Stimulated activated CD8-positive, alpha-beta memory T cell treated with anti-CD3 and anti-CD28 coated beads, Interleukin-12 subunit alpha, Interleukin-12 subunit beta, amount 100 ng/mL, for 4 hours (primary cell): ENCODE data around the gene PRPH.
"Not testable (repeated sequence)": the region's sequence is repeated elsewhere in the genome, so short reads cannot be mapped to it uniquely, and the experiment has no call there.

Experiments
- DNase-seq: peaks from one replicate; pipeline ENCODE4 v3.0.0-alpha.2; 2020; ENCODE audit warnings: low read depth

PRPH gene

DNA sequence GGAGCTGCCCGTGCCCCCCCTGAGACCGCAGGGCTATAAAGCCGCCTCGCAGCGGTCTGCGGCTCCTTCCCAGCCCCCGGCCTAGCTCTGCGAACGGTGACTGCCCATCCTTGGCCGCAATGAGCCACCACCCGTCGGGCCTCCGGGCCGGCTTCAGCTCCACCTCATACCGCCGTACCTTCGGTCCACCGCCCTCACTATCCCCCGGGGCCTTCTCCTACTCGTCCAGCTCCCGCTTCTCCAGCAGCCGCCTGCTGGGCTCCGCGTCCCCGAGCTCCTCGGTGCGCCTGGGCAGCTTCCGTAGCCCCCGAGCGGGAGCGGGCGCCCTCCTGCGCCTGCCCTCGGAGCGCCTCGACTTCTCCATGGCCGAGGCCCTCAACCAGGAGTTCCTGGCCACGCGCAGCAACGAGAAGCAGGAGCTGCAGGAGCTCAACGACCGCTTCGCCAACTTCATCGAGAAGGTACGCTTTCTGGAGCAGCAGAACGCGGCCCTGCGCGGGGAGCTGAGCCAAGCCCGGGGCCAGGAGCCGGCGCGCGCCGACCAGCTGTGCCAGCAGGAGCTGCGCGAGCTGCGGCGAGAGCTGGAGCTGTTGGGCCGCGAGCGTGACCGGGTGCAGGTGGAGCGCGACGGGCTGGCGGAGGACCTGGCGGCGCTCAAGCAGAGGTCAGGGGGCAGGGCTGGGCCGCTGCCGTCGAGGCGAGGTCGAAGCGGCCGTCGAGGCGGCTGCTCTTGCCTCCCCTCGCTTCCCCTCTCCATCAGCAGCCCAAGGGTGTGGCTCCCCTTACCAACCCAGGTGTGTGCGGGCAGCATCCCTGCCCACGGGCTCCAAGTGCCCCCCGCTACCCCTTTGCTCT lies at the start of gene PRPH:
PRPH (plus strand) TSS at position 66 of the 855 bp plus-strand sequence; CDS start at position 120, 54 bp downstream.
- no peak for DNase-seq

DNA sequence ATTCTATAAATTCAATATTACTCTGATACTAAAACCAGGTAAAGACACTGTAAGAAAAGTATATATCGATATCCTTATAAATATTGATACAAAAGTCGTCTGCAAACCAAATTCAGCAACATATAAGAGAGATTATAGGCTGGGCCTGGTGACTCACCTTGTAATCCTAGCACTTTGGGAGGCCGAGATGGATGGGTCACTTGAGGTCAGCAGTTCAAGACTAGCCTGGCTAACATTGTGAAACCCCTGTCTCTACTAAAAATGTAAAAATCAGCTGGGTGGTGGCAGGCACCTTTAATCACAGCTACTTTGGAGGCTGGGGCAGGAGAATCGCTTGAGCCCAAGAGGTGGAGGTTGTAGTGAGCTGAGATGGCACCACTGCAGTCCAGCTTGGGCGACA lies 43.6 kb upstream of the PRPH start:
- no peak for DNase-seq

DNA sequence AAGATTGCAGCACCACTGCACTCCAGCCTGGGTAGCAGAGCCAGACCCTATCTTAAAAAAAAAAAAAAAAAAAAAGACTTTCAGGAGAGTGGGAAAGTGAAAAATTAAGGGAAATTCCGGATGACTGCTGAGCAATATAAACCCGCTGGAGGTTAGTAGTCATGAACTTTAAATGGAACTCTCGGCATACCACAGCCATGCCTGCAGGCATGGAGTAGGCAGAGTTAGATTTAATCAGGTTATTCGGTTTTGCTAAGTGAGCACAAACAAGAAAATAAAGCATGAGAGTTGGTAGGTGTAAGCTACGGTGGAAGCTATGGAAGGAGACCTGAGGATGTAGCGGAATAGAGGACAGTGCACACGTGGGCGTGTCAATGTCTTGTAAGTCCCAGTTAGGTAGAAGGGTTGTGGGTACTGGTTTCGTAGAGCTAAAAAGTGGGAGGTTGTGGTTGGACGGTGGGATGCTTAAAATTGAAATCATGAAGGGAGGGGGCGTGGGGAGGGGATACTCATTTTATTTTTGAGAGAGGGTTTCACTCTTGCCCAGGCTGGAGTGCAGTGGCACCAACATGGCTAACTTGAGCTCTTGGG lies 41.8 kb upstream of the PRPH start:
- DNase-seq: no peak

DNA sequence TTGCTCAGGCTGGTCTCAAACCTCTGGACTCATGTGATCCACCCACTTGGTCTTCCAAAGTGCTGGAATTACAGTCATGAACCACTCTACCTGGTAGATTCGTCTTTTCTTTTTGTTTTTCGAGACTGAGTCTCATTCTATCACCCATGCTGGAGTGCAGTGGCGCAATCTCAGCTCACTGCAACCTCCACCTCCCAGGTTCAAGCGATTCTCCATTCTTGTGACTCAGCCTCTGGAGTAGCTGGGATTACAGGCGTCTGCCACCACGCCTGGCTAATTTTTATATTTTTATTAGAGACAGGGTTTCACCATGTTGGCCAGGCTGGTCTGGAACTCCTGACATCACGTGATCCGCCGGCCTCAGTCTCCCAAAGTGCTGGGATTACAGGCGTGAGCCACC lies 39.5 kb upstream of the PRPH start:
- DNase-seq: not testable (repeated sequence)

DNA sequence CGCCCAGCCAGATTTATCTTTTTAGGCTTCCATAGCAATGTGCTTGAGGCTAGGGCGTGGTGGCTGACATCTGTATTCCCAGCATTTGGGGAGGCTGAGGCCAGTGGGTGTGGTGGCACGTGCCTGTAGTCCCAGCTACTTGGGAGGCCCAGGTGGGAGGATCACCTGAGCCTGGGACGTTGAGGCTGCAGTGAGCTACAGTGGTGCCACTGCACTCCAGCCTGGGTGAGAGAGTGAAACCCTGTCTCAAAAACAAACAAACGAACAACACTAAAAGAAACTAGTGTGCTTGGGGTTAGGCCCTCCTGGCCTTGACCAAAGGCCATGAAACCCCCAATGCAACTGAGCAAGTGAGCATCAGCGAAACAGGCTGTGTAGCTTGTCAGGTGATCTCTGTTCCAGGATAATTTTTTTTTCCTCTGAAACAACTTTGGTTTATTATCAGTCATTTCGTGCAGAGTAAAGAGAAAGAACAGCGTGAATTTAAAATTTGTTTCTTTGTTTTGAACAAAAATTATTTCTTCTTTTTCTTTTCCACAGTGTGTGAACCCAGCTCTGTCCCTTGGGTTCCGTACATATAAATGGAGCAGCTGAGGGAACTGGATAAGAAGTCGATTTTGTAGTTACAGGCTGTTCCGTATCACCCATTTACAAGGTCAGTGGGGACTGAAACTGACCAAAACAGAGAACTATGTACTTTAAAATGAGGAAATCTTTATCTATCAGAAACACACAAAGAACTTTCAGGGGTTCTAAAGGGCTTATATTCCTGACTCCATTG lies 38.9 kb upstream of the PRPH start:
- no peak for DNase-seq

DNA sequence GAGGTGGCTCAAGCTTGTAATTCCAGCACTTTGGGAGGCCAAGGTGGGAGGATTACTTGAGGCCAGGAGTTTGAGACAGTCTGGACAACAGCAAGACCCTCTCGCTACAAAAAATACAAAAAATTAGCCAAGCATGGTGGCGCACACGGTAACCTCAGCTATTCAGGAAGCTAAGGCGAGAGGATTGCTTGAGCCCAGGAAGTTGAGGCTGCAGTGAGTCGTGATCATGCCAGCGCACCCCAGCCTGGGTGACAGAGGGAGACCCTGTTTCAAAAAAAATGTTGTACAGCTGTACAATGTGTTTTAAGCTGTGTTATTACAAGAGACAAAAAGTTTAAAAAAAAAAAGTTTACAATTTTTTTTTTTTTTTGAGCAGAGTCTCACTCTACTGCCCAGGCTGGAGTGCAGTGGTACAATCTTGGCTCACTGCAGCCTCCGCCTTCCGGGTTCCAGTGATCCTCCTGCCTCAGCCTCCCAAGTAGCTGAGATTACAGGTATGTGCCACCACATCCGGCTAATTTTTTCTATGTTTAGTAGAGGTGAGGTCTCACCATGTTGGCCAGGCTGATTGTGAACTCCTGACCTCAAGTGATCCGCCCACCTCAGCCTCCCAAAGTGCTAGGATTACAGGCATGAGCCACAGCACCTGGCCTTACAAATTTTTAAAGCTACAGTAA lies 37.3 kb upstream of the PRPH start:
- not testable (repeated sequence) for DNase-seq

DNA sequence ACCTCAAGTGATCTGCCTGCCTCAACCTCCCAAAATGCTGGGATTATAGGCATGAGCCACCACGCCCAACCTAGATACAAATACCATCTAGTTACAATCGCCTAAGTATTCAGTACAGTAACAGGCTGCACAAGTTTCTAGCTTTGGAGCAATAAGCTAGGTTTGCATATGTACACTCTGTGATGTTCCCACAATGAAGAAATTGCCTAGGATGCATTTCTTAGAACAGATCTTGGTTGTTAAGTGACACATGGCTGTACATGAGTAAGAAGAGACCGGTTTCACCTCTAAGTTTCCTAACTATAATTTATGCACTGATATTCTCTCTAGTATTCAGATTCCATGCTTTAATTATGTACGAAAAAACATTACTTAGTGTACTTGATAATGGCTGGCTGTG lies 35.5 kb upstream of the PRPH start:
- DNase-seq: no peak

DNA sequence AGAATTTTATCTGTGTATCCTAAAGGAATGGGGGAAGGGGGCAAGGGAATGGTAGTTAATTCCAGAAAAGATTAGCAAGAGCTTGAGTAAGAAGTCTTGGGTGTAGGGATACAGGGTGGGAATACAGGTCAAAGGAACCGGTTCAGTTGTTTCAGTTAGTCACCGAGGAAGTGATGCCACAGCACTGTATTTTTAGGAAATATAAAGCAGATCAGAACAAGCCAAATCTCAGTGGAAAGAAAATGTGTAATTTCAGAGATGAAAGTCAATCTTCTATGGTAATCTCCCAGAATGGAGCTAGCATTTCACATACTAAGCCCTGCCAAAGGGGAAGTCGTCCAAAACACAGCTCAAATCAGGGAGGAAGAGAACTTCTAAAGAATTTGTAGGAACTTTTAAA lies 34.8 kb upstream of the PRPH start:
- no peak for DNase-seq

DNA sequence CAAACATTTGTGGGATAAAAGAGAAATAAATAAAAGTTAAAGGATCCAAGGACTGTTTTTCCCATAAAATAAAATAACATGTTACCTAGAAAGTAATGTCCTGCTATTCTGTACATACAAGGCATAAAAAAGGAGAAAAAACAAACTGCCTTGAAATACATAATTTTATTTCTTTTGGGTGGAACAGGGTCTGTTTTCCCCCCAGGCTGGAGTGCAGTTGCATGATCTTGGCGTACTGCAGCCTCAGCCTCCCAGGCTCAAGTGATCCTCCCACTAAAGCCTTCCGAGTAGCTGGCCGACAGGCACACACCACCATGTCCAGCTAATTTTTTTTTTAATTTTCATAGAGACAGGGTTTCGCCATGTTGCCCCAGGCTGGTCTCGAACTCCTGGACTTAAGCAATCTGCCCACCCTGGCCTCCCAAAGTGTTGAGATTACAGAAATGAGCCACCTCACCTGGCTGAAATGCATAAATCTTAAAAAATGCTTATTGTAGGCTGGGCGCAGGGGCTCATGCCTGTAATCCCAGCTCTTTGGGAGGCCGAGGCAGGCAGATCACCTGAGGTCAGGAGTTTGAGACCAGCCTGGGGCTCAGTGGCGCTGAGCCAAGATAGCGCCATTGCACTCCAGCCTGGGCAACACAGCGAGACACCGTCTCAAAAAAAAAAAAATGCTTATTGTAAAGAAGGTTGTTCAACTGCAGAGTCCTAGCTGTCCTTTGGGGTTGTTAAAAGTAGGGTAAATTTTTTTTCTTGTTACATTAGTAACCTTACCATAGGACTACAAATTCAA lies 34.2 kb upstream of the PRPH start:
- no peak for DNase-seq

DNA sequence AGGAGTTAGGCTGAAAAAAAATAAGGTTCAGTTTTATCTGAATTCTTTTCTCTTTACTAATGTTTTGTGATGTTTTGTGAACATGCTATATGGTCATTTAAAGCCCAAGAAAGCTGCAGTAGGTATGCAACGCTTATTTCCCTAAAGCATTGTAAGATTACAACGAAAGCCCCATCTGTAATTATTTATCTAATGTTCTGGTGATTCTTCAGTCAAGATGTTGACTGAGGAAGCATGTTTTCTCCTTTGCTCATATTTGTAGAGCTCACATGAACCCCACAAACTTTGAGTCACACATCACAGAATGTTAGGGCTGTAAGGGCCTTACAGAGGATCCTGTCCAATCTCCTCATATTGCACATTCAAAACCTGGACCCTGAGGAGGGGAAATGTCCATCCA lies 33.2 kb upstream of the PRPH start:
- no peak for DNase-seq

DNA sequence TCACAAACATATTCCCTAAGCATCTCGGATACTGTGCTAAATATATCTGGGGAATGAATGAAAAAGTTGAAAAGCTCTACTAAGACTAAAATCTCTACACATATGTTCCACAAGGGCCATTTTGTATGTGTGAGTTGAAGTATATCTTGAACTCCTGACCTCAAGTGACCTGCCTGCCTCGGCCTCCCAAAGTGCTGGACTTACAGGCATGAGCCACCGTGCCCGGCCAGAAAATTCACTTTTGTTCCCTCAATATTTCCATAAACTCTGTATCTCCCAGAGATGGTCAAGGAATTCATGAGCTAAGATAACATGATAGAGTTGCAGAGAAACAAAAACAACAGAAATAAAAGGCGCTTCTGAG lies 31.6 kb upstream of the PRPH start:
- DNase-seq: no peak

DNA sequence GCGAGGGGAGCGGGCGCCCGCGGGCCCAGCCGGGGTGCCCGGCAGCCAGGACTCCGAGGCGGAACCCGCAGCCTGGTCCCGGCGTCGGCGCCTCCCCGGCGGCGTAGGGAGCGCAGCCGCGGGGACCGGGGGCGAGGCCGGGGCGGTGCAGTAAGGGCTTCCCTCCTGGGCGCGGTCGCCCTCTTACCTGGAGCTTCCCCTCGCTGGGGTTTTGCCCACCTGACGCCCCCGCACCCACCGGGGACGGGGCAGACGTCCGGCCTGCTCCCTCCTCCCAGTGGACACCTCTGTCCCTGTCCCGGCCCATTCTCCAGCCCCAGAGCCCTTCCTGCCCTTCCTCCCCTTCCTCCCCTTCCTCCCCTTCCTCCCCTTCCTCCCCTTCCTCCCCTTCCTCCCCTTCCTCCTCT lies 30.5 kb upstream of the PRPH start:
- no peak for DNase-seq

DNA sequence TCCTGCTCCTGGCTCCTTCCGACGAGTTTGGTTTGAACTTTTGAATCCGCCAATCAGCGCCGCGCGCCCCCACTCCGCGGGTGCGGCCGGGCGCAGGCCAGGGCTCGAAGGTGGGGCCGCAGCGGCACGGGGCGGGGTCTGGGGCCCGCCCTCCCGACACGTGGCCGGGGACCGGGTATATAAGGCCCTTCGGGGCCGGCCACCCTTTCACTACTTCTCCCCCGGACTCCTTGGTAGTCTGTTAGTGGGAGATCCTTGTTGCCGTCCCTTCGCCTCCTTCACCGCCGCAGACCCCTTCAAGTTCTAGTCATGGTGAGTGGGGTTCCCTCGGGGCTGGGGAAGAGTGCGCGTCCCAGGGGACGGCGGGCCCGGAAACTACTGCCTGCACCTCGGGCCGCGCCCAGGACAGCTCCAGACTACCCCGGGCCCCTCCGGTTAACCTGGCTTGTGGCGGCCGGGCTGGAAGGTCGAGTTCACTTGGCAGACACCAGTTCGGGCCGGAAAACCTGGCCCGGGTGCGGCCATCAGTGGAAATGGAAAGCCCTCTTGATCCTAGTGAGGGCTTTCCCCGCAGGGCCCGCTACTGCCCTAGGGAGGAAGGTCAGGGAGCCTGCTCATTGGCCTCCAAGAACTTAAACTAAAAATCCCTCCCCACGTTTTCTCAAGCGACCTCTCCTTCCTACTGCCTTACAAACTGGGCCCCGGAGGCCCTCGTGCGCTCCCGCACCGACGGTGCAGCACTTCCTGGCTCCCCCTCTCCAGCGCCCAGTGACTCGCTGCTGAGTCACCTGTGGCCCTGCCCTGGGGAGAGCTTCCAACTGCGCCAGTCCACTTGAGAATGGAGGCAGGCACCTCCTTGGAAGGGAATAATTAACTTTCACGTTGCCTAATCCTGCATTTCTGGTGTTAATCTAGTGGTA lies 29.8 kb upstream of the PRPH start, which contains the start of gene TUBA1C:
TUBA1C (plus strand) TSS at position 210 of the 920 bp plus-strand sequence; CDS start at position 310, 100 bp downstream.
- DNase-seq: peak; percentile 81

DNA sequence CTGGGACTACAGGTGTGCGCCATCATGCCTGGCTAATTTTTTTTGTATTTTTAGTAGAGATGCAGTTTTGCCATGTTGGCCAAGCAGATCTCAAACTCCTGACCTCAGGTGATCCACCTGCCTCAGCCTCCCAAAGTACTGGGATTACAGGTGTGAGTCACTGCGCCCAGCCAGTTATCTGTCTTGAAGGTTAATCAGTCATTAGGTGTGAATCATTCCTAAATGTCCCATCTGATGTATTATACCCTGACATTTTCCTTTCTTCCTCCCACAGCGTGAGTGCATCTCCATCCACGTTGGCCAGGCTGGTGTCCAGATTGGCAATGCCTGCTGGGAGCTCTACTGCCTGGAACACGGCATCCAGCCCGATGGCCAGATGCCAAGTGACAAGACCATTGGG lies 25.8 kb upstream of the PRPH start:
- not testable (repeated sequence) for DNase-seq

DNA sequence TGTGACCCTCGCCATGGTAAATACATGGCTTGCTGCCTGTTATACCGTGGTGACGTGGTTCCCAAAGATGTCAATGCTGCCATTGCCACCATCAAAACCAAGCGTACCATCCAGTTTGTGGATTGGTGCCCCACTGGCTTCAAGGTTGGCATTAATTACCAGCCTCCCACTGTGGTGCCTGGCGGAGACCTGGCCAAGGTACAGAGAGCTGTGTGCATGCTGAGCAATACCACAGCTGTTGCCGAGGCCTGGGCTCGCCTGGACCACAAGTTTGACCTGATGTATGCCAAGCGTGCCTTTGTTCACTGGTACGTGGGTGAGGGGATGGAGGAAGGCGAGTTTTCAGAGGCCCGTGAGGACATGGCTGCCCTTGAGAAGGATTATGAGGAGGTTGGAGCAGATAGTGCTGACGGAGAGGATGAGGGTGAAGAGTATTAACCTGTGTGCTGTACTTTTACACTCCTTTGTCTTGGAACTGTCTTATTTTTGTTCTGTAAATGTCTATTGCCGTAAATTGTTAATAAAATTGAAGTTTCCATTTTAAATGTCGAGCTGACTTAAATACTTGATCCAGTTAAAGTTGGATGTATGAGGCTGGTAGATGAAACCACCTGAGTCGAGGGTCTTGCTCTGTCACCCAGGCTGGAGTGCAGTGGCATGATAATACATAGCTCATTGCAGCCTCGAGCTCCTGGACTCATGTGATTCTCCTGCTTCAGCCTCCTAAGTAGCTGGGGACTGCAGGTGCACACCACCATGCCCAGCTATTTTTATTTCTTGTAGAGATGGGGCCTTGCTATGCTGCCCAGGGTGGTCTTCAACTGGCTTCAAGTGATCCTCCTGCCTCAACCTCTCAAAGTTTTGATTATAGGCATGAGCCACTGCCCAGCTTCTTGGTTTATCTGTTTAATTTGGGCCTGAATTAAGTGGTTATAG lies 21.9 kb upstream of the PRPH start:
- no peak for DNase-seq

DNA sequence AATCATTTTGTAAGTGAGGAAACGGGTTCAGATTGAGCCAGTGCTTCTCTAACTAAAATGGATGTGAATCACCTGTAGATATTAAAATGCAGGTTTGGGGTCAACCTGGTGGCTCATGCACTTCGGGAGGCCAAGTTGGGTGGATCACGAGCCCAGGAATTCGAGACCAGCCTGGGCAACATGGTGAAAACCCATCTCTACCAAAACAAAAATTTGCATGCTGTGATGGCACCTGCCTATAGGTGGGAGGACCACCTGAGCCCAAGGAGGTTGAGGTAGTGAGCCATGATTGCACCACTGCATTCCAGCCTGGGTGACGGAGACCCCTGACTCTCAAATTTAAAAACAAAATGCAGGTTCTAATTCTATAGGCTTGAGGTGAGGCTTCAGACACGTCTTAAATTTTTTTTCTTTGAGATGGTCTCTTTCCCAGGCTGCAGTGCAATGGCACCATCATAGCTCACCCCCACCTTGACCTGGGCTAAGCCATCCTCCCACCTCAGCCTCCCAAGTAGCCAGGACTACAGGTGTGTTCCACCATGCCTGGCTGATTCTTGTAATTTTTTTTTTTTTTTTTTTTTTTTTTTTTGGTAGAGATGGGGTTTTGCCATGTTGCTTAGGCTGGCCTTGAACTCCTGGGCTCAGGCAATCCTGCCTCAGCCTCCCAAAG lies 21.1 kb upstream of the PRPH start:
- no peak for DNase-seq

DNA sequence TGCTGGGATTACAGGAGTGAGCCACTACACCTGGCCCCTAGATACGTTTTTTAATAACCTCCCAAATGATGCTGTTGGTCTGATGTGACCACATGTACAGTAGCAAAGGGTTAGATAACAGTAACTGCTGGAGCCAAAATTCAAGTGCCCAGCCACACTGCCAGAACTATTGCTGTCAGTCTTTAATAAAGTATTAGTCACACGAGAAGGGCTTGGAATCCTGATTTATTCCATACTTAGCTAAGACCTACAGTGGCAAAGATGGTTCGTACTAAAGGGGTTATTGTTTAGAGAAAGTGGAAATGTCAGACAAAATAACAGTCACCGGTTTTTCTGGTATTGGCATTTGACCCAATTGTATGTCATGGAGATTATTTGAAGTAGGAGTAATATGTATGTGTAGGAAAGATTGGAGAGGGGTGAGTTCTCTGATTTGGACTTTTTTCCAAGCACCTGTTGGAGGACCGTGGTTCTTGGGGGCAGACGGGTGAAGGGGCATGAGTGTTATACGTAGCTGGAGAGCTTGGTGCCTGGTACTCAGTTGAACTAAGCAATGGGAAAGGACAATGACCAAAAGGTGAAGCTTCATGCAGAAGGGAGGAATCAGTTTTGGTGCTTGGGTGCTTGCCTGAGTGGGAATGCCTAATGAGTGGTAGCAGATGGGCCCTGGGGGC lies 20.4 kb upstream of the PRPH start:
- DNase-seq: no peak
